ENCODE data around the gene TNS1.

DNA sequence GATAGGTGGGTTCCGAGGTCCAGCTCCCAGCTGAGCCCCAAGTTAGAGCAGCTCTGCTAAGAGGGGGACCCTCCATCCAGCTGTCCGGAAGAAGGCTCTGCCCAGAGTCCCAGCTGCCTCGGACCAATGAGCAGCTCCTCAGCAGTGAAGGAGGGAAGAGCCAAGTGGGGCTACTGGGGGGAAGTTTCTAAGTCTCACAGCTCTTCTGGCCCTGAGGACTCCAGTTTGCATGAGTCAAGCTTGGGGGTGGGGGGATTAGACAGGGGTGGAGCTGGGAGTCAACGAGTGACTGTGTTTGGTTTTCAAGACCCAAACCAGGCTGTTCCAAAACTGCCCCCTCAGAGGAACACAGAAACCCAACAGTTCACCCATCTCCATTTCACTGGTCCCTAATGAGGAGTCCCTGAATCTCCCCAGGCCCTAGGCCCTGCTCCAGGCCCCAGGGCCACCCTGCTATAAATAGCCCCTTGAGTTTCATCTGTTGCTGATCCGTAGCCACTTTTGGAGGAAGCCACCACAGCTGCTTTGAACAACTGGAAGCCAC lies 100.9 kb downstream of the TNS1 start:
- TF ChIP-seq, protein P1, sequence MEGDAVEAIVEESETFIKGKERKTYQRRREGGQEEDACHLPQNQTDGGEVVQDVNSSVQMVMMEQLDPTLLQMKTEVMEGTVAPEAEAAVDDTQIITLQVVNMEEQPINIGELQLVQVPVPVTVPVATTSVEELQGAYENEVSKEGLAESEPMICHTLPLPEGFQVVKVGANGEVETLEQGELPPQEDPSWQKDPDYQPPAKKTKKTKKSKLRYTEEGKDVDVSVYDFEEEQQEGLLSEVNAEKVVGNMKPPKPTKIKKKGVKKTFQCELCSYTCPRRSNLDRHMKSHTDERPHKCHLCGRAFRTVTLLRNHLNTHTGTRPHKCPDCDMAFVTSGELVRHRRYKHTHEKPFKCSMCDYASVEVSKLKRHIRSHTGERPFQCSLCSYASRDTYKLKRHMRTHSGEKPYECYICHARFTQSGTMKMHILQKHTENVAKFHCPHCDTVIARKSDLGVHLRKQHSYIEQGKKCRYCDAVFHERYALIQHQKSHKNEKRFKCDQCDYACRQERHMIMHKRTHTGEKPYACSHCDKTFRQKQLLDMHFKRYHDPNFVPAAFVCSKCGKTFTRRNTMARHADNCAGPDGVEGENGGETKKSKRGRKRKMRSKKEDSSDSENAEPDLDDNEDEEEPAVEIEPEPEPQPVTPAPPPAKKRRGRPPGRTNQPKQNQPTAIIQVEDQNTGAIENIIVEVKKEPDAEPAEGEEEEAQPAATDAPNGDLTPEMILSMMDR (IDR thresholded peaks at IDR 0.05): no peak
- TF ChIP-seq POLR2AphosphoS5 (IDR thresholded peaks at IDR 0.05; ENCODE audit: low read depth, low read length) (no peak), REST (IDR thresholded peaks at IDR 0.05; ENCODE audit: insufficient read depth in 1 of 2, low read depth in 2 of 2, low read length in 1 of 2) (no peak), TCF7L2 (IDR thresholded peaks at IDR 0.05; ENCODE audit: low read depth, low read length) (no peak), SIN3A (IDR thresholded peaks at IDR 0.05; ENCODE audit: borderline replicate concordance, insufficient read depth, low read depth, low read length) (no peak)

Data from Panc1 (cell line).